ENCODE measurements around the gene CSTB.

CSTB gene

GRCh38 chr21:43782431-43783097 lies 6.5 kb upstream of the CSTB start:
- Histone ChIP-seq H3K27ac (replicated peaks; ENCODE audit: low read length) (no peak overlapping the region), H3K9me3 (replicated peaks in 1 of 2; ENCODE audit: control insufficient read depth in 2 of 2, insufficient read depth in 1 of 2, low read depth in 1 of 2, low read length in 2 of 2) (peaks cover 0 to 8% of the 10 kb centered on the region in 2 donors), H2BK15ac (ENCODE audit: low read length) (no peak overlapping the region), H4K91ac (ENCODE audit: low read depth, low read length, poor library complexity) (no peak overlapping the region), H3K14ac (ENCODE audit: low read length) (no peak overlapping the region), H2BK5ac (ENCODE audit: low read length) (no peak overlapping the region), H2AK5ac (ENCODE audit: low read depth, low read length) (no peak overlapping the region), H3K27me3 (ENCODE audit: control insufficient read depth in 3 of 3, insufficient read depth in 3 of 3, low read depth in 1 of 3, low read length in 3 of 3) (no peaks in the 10 kb centered on the region), H3K4ac (ENCODE audit: low read length) (no peak overlapping the region), H3K4me1 (ENCODE audit: control insufficient read depth in 2 of 2, insufficient read depth in 1 of 2, low read depth in 1 of 2, low read length in 2 of 2) (peaks cover 3 to 6% of the 10 kb centered on the region in 2 donors), H4K8ac (ENCODE audit: low read depth, low read length) (no peak overlapping the region), H2AFZ (ENCODE audit: low read length) (no peak overlapping the region), H3K36me3 (replicated peaks in 1 of 2; ENCODE audit: control insufficient read depth in 2 of 2, insufficient read depth in 2 of 2, low read length in 2 of 2) (no peaks in the 10 kb centered on the region), H3K18ac (ENCODE audit: low read length) (no peak overlapping the region), H3K9ac (ENCODE audit: low read depth, low read length, poor library complexity) (no peak overlapping the region), H3K23ac (ENCODE audit: low read depth, low read length, poor library complexity) (no peak overlapping the region), H2BK12ac (ENCODE audit: low read length) (no peak overlapping the region), H3K79me1 (ENCODE audit: low read depth, low read length) (no peaks in the 10 kb centered on the region), H3K4me3 (ENCODE audit: low read length in 2 of 2) (no peak overlapping the region), H2BK120ac (ENCODE audit: low read depth, low read length) (no peak overlapping the region), H3K4me2 (ENCODE audit: insufficient read depth, low read length, poor library complexity, severe bottlenecking) (no peak overlapping the region)
- DNase-seq (ENCODE audit: low spot score) = no peak
- WGBS, 2 donors (ENCODE audit: extremely low coverage in 2 of 2, insufficient read length in 2 of 2, insufficient replicate concordance in 1 of 2) = no CpG with 5 or more reads among the region's 5 CpGs

GRCh38 chr21:43781846-43782245 lies 5.7 kb upstream of the CSTB start:
- no peak overlapping the region for H3K4me3 ChIP-seq (ENCODE audit: low read length in 2 of 2)
- no peak overlapping the region for H3K18ac ChIP-seq (ENCODE audit: low read length)
- H2BK120ac ChIP-seq (ENCODE audit: low read depth, low read length) = no peak overlapping the region
- H3K14ac ChIP-seq (ENCODE audit: low read length) = no peak overlapping the region
- H3K4ac ChIP-seq (ENCODE audit: low read length) = no peak overlapping the region
- no peak overlapping the region for H4K91ac ChIP-seq (ENCODE audit: low read depth, low read length, poor library complexity)
- H3K9me3 ChIP-seq (replicated peaks in 1 of 2; ENCODE audit: control insufficient read depth in 2 of 2, insufficient read depth in 1 of 2, low read depth in 1 of 2, low read length in 2 of 2) = peaks cover 0 to 5% of the 10 kb centered on the region in 2 donors
- H4K8ac ChIP-seq (ENCODE audit: low read depth, low read length) = no peak overlapping the region
- WGBS, 2 donors (ENCODE audit: extremely low coverage in 2 of 2, insufficient read length in 2 of 2, insufficient replicate concordance in 1 of 2) = no CpG with 5 or more reads among the region's 6 CpGs
- H2BK12ac ChIP-seq (ENCODE audit: low read length) = no peak overlapping the region
- H3K36me3 ChIP-seq (replicated peaks in 1 of 2; ENCODE audit: control insufficient read depth in 2 of 2, insufficient read depth in 2 of 2, low read length in 2 of 2) = no peaks in the 10 kb centered on the region
- no peak overlapping the region for H2BK15ac ChIP-seq (ENCODE audit: low read length)
- H3K4me2 ChIP-seq (ENCODE audit: insufficient read depth, low read length, poor library complexity, severe bottlenecking) = no peak overlapping the region
- no peak overlapping the region for H2AK5ac ChIP-seq (ENCODE audit: low read depth, low read length)
- no peak overlapping the region for H3K27ac ChIP-seq (replicated peaks; ENCODE audit: low read length)
- peaks cover 3 to 6% of the 10 kb centered on the region in 2 donors for H3K4me1 ChIP-seq (ENCODE audit: control insufficient read depth in 2 of 2, insufficient read depth in 1 of 2, low read depth in 1 of 2, low read length in 2 of 2)
- no peaks in the 10 kb centered on the region for H3K27me3 ChIP-seq (ENCODE audit: control insufficient read depth in 3 of 3, insufficient read depth in 3 of 3, low read depth in 1 of 3, low read length in 3 of 3)
- no peak overlapping the region for H3K9ac ChIP-seq (ENCODE audit: low read depth, low read length, poor library complexity)
- no peak overlapping the region for H2BK5ac ChIP-seq (ENCODE audit: low read length)
- no peak overlapping the region for H2AFZ ChIP-seq (ENCODE audit: low read length)
- H3K79me1 ChIP-seq (ENCODE audit: low read depth, low read length) = no peaks in the 10 kb centered on the region
- H3K23ac ChIP-seq (ENCODE audit: low read depth, low read length, poor library complexity) = no peak overlapping the region
- no peak for DNase-seq (ENCODE audit: low spot score)

- H2AK5ac ChIP-seq (ENCODE audit: low read depth, low read length) = no peak overlapping the region
- no peak overlapping the region for H2BK5ac ChIP-seq (ENCODE audit: low read length)
- H3K27ac ChIP-seq (replicated peaks; ENCODE audit: low read length) = no peak overlapping the region
- DNase-seq (ENCODE audit: low spot score) = no peak
- no peak overlapping the region for H3K23ac ChIP-seq (ENCODE audit: low read depth, low read length, poor library complexity)
- no peak overlapping the region for H3K14ac ChIP-seq (ENCODE audit: low read length)
- no peak overlapping the region for H2BK120ac ChIP-seq (ENCODE audit: low read depth, low read length)
- H3K79me1 ChIP-seq (ENCODE audit: low read depth, low read length) = peaks cover 6% of the 10 kb centered on the region
- H3K9ac ChIP-seq (ENCODE audit: low read depth, low read length, poor library complexity) = peak overlapping the region; percentile 30
- H4K91ac ChIP-seq (ENCODE audit: low read depth, low read length, poor library complexity) = no peak overlapping the region
- H3K27me3 ChIP-seq (ENCODE audit: control insufficient read depth in 3 of 3, insufficient read depth in 3 of 3, low read depth in 1 of 3, low read length in 3 of 3) = no peaks in the 10 kb centered on the region
- no peak overlapping the region for H3K18ac ChIP-seq (ENCODE audit: low read length)
- peaks cover under 1 to 1% of the 10 kb centered on the region in 2 donors for H3K36me3 ChIP-seq (replicated peaks in 1 of 2; ENCODE audit: control insufficient read depth in 2 of 2, insufficient read depth in 2 of 2, low read length in 2 of 2)
- H4K8ac ChIP-seq (ENCODE audit: low read depth, low read length) = no peak overlapping the region
- WGBS, 2 donors (ENCODE audit: extremely low coverage in 2 of 2, insufficient read length in 2 of 2, insufficient replicate concordance in 1 of 2) = no CpG with 5 or more reads among the region's 5 CpGs
- no peak overlapping the region for H3K4me2 ChIP-seq (ENCODE audit: insufficient read depth, low read length, poor library complexity, severe bottlenecking)
- H3K4ac ChIP-seq (ENCODE audit: low read length) = no peak overlapping the region
- no peak overlapping the region for H2BK12ac ChIP-seq (ENCODE audit: low read length)
- no peak overlapping the region for H2AFZ ChIP-seq (ENCODE audit: low read length)
- no peak overlapping the region for H3K4me3 ChIP-seq (ENCODE audit: low read length in 2 of 2)
- H3K9me3 ChIP-seq (replicated peaks in 1 of 2; ENCODE audit: control insufficient read depth in 2 of 2, insufficient read depth in 1 of 2, low read depth in 1 of 2, low read length in 2 of 2) = no peaks in the 10 kb centered on the region
- peaks cover 6 to 9% of the 10 kb centered on the region in 2 donors for H3K4me1 ChIP-seq (ENCODE audit: control insufficient read depth in 2 of 2, insufficient read depth in 1 of 2, low read depth in 1 of 2, low read length in 2 of 2)
- H2BK15ac ChIP-seq (ENCODE audit: low read length) = no peak overlapping the region
Measured at GRCh38 chr21:43779660-43780059, 3.6 kb upstream of the CSTB start.

- no CpG with 5 or more reads among the region's 20 CpGs for WGBS, 2 donors (ENCODE audit: extremely low coverage in 2 of 2, insufficient read length in 2 of 2, insufficient replicate concordance in 1 of 2)
Measured at GRCh38 chr21:43778469-43779335, 2.6 kb upstream of the CSTB start.

More at GRCh38 chr21:43778469-43779335, 2.6 kb upstream of the CSTB start:
- H2AFZ ChIP-seq (ENCODE audit: low read length) = peak overlapping the region; percentile 23
- no peak overlapping the region for H3K14ac ChIP-seq (ENCODE audit: low read length)
- no peaks in the 10 kb centered on the region for H3K27me3 ChIP-seq (ENCODE audit: control insufficient read depth in 3 of 3, insufficient read depth in 3 of 3, low read depth in 1 of 3, low read length in 3 of 3)
- peaks cover 9% of the 10 kb centered on the region for H3K79me1 ChIP-seq (ENCODE audit: low read depth, low read length)
- no peak overlapping the region for H4K91ac ChIP-seq (ENCODE audit: low read depth, low read length, poor library complexity)
- peak overlapping the region; percentile 76 for H3K18ac ChIP-seq (ENCODE audit: low read length)
- H3K4me2 ChIP-seq (ENCODE audit: insufficient read depth, low read length, poor library complexity, severe bottlenecking) = no peak overlapping the region
- H4K8ac ChIP-seq (ENCODE audit: low read depth, low read length) = no peak overlapping the region
- H3K23ac ChIP-seq (ENCODE audit: low read depth, low read length, poor library complexity) = peak overlapping the region; percentile 55
- peaks cover 6 to 9% of the 10 kb centered on the region in 2 donors for H3K4me1 ChIP-seq (ENCODE audit: control insufficient read depth in 2 of 2, insufficient read depth in 1 of 2, low read depth in 1 of 2, low read length in 2 of 2)
- DNase-seq (ENCODE audit: low spot score) = no peak
- peak overlapping the region; percentile 96 for H2BK15ac ChIP-seq (ENCODE audit: low read length)
- H3K4ac ChIP-seq (ENCODE audit: low read length) = peak overlapping the region; percentile 23
- H3K36me3 ChIP-seq (replicated peaks in 1 of 2; ENCODE audit: control insufficient read depth in 2 of 2, insufficient read depth in 2 of 2, low read length in 2 of 2) = peaks cover 9 to 11% of the 10 kb centered on the region in 2 donors
- no peak overlapping the region for H2BK120ac ChIP-seq (ENCODE audit: low read depth, low read length)
- H3K9me3 ChIP-seq (replicated peaks in 1 of 2; ENCODE audit: control insufficient read depth in 2 of 2, insufficient read depth in 1 of 2, low read depth in 1 of 2, low read length in 2 of 2) = no peaks in the 10 kb centered on the region
- H3K27ac ChIP-seq (replicated peaks; ENCODE audit: low read length) = no peak overlapping the region
- no peak overlapping the region for H3K9ac ChIP-seq (ENCODE audit: low read depth, low read length, poor library complexity)
- peak overlapping the region; percentile 84 for H2AK5ac ChIP-seq (ENCODE audit: low read depth, low read length)
- H2BK5ac ChIP-seq (ENCODE audit: low read length) = no peak overlapping the region
- no peak overlapping the region for H3K4me3 ChIP-seq (ENCODE audit: low read length in 2 of 2)
- H2BK12ac ChIP-seq (ENCODE audit: low read length) = no peak overlapping the region
